ENCODE results near the gene RYR1.
A peak's percentile ranks its signal among the peaks of the same experiment; 100 is the strongest.
"Not testable (repeated sequence)": the region's sequence is repeated elsewhere in the genome, so short reads cannot be mapped to it uniquely, and the experiment has no call there.

RYR1 gene

GRCh38 chr19:38400361-38400760, 33.1 kb upstream of the RYR1 start:
- no peak for DNase-seq (ENCODE audit: low spot score)

GRCh38 chr19:38401148-38401547, 32.3 kb upstream of the RYR1 start:
- DNase-seq (ENCODE audit: low spot score), result no peak

- no peak for DNase-seq (ENCODE audit: low spot score)
Measured at GRCh38 chr19:38402623-38402966, 30.9 kb upstream of the RYR1 start.

- peak; percentile 100 for DNase-seq (ENCODE audit: low spot score)
Measured at GRCh38 chr19:38402967-38403674, 30.4 kb upstream of the RYR1 start, which contains the start of gene FAM98C. FAM98C (plus strand) TSS chr19:38403093; CDS start chr19:38403154, 61 bp downstream.

GRCh38 chr19:38404858-38405257, 28.6 kb upstream of the RYR1 start:
- DNase-seq (ENCODE audit: low spot score), result no peak

GRCh38 chr19:38405276-38405675, 28.2 kb upstream of the RYR1 start:
- no peak for DNase-seq (ENCODE audit: low spot score)

- peak; percentile 52 for DNase-seq (ENCODE audit: low spot score)
Measured at GRCh38 chr19:38409631-38410133, 23.8 kb upstream of the RYR1 start.

- DNase-seq (ENCODE audit: low spot score), result not testable (repeated sequence)
Measured at GRCh38 chr19:38410407-38410806, 23.1 kb upstream of the RYR1 start.

- DNase-seq (ENCODE audit: low spot score), result no peak
Measured at GRCh38 chr19:38411041-38411712, 22.3 kb upstream of the RYR1 start.

- not testable (repeated sequence) for DNase-seq (ENCODE audit: low spot score)
Measured at GRCh38 chr19:38411898-38412297, 21.6 kb upstream of the RYR1 start.

GRCh38 chr19:38412491-38412890, 21.0 kb upstream of the RYR1 start:
- no peak for DNase-seq (ENCODE audit: low spot score)

- no peak for DNase-seq (ENCODE audit: low spot score)
Measured at GRCh38 chr19:38412961-38413360, 20.5 kb upstream of the RYR1 start.

- DNase-seq (ENCODE audit: low spot score), result no peak
Measured at GRCh38 chr19:38413416-38413815, 20.1 kb upstream of the RYR1 start.

- DNase-seq (ENCODE audit: low spot score), result no peak
Measured at GRCh38 chr19:38417146-38417543, 16.3 kb upstream of the RYR1 start.

GRCh38 chr19:38417544-38418506, 15.7 kb upstream of the RYR1 start:
- peak; percentile 59 for DNase-seq (ENCODE audit: low spot score)

- DNase-seq (ENCODE audit: low spot score), result no peak
Measured at GRCh38 chr19:38420935-38421334, 12.6 kb upstream of the RYR1 start.

GRCh38 chr19:38421856-38422255, 11.6 kb upstream of the RYR1 start:
- no peak for DNase-seq (ENCODE audit: low spot score)

- no peak for DNase-seq (ENCODE audit: low spot score)
Measured at GRCh38 chr19:38422438-38422837, 11.1 kb upstream of the RYR1 start.

- no peak for DNase-seq (ENCODE audit: low spot score)
Measured at GRCh38 chr19:38424272-38424671, 9.2 kb upstream of the RYR1 start.

- no peak for DNase-seq (ENCODE audit: low spot score)
Measured at GRCh38 chr19:38425222-38425809, 8.2 kb upstream of the RYR1 start.

- DNase-seq (ENCODE audit: low spot score), result no peak
Measured at GRCh38 chr19:38425810-38426466, 7.6 kb upstream of the RYR1 start, which contains the start of gene RASGRP4. RASGRP4 (minus strand) TSS chr19:38426219; CDS start chr19:38426091, 128 bp downstream.
